AG04450 (cell line): ENCODE results near the gene SREBF2. TPM values are rescaled to one million over a fixed set of nuclear protein-coding genes. Genes with fewer than 3 reads are reported as not detected.

Experiments
- CTCF ChIA-PET: fragments of 300-600, 350-600 bp; formaldehyde crosslinking; extraction: SDS; loops from one replicate; lab custom pipeline; 2022; ENCODE audit warnings: antibody characterized with exemption, inconsistent platforms; lab: Charles Lee
- POLR2A ChIA-PET: fragments of 350-600 bp; formaldehyde crosslinking; extraction: SDS; loops from one replicate; lab custom pipeline; 2021; ENCODE audit warnings: antibody characterized with exemption, inconsistent platforms; lab: Yijun Ruan, JAX
- DNase-seq: peaks from one replicate; pipeline ENCODE4 v3.0.0-alpha.2; 2011; ENCODE audit warnings: low read depth, low spot score
- H3K27ac ChIP-seq: one replicate; pipeline ENCODE4 v1.5.1; 2012; ENCODE audit warnings: low read depth, low read length, control low read depth
- H3K27me3 ChIP-seq: one replicate; pipeline ENCODE4 v1.6.0; 2012; ENCODE audit warnings: low read length; ENCODE audit not compliant: control insufficient read depth, insufficient read depth
- H3K4me3 ChIP-seq: 2 replicates; pipeline ENCODE4 v1.5.1; 2011; ENCODE audit warnings: mild to moderate bottlenecking, low read depth, low read length, control low read depth
- H3K9me3 ChIP-seq: 2 replicates; pipeline ENCODE4 v1.5.1; 2012; ENCODE audit warnings: low read length; ENCODE audit not compliant: control insufficient read depth, insufficient read depth
- CTCF ChIP-seq: IDR thresholded peaks from 2 replicates; pipeline ENCODE4 v1.5.1; 2011; ENCODE audit warnings: low read depth, low read length, control low read depth, inconsistent platforms
- polyA plus RNA-seq: library from polyadenylated mRNA; depleted of rRNA; stranded (reverse); fragments of >200 nt; gene quantifications from 2 replicates; pipeline ENCODE4 v1.2.3, GENCODE V29; 2011

SREBF2 gene
- polyA plus RNA-seq, 1 experiment = 31.7 TPM

- H3K27ac ChIP-seq = no peak overlapping the region
- no peaks in the 10 kb centered on the region for H3K9me3 ChIP-seq
- DNase-seq = no peak
- no peak overlapping the region for H3K4me3 ChIP-seq
- ChIA-PET CTCF (no interaction called here), POLR2A (no interaction called here)
- no peak for TF ChIP-seq CTCF
- no peaks in the 10 kb centered on the region for H3K27me3 ChIP-seq
Observed at GRCh38 chr22:41891407-41891806, 58.5 kb downstream of the SREBF2 start.

- no peaks in the 10 kb centered on the region for H3K9me3 ChIP-seq
- CTCF ChIA-PET = interaction anchor here (0.7 kb wide), 1 partner anchor 27 kb away, joined by 3 read pairs; no protein-coding TSS in a partner anchor
- DNase-seq = no peak
- no peak overlapping the region for H3K4me3 ChIP-seq
- no peaks in the 10 kb centered on the region for H3K27me3 ChIP-seq
- H3K27ac ChIP-seq = no peak overlapping the region
- POLR2A ChIA-PET = no interaction called here
- no peak for TF ChIP-seq CTCF
Observed at GRCh38 chr22:41892721-41893120, 59.8 kb downstream of the SREBF2 start.

- Histone ChIP-seq H3K27me3 (no peaks in the 10 kb centered on the region), H3K4me3 (no peak overlapping the region), H3K27ac (no peak overlapping the region), H3K9me3 (no peaks in the 10 kb centered on the region)
- ChIA-PET POLR2A (no interaction called here), CTCF (interaction anchor here (0.7 to 1.8 kb wide), 3 partner anchors 36 to 196 kb away, joined by 3 to 9 read pairs (median 3); no protein-coding TSS in a partner anchor)
- no peak for TF ChIP-seq CTCF
- no peak for DNase-seq
Observed at GRCh38 chr22:41893591-41894375, 60.9 kb downstream of the SREBF2 start.

- no peak overlapping the region for H3K27ac ChIP-seq
- CTCF ChIA-PET = no interaction called here
- TF ChIP-seq CTCF = no peak
- no peak for DNase-seq
- no peaks in the 10 kb centered on the region for H3K27me3 ChIP-seq
- no peak overlapping the region for H3K4me3 ChIP-seq
- no peaks in the 10 kb centered on the region; the same call in 1 of the 2 replicates for H3K9me3 ChIP-seq
- POLR2A ChIA-PET = no interaction called here
Observed at GRCh38 chr22:41898645-41899044, 65.7 kb downstream of the SREBF2 start.

- Histone ChIP-seq H3K4me3 (no peak overlapping the region), H3K27ac (no peak overlapping the region), H3K27me3 (no peaks in the 10 kb centered on the region), H3K9me3 (no peaks in the 10 kb centered on the region; the same call in 1 of the 2 replicates)
- ChIA-PET CTCF (no interaction called here), POLR2A (no interaction called here)
- DNase-seq = no peak
- TF ChIP-seq CTCF = no peak
Observed at GRCh38 chr22:41899110-41899509, 66.2 kb downstream of the SREBF2 start.
